Tibial artery (tissue), 4 donors: ENCODE results near the gene SAYSD1.

Source experiments
- DNase-seq, 2 donors: peaks; one replicate each; pipeline ENCODE4 v3.0.0-alpha.2; 2019
- H3K27ac ChIP-seq, 2 donors: fragments of 200-600 bp; sonication (generic) in 1 of 2; 1 replicate in 1 of 2; 2 replicates in 1 of 2; pipeline ENCODE4 v1.5.1; 2018 to 2019; ENCODE audit warnings: mild to moderate bottlenecking in 1 of 2
- H3K27me3 ChIP-seq, 2 donors: fragments of 200-600 bp; sonication (generic) in 1 of 2; one replicate each; pipeline versions ENCODE4 v1.5.1 to v1.6.0; 2016 to 2019
- H3K36me3 ChIP-seq, 3 donors: fragments of 200-600 bp; sonication (generic) in 2 of 3; one replicate each; pipeline ENCODE4 v1.5.1; 2016 to 2019; ENCODE audit warnings: mild to moderate bottlenecking in 2 of 3
- H3K4me1 ChIP-seq, 4 donors: fragments of 200-600 bp; sonication (generic) in 2 of 4; 1 replicate in 3 of 4; 2 replicates in 1 of 4; pipeline ENCODE4 v1.5.1; 2016 to 2019
- H3K4me3 ChIP-seq, 2 donors: fragments of 200-600 bp; sonication (generic) in 1 of 2; 1 replicate in 1 of 2; 2 replicates in 1 of 2; pipeline ENCODE4 v1.5.1; 2018 to 2019; ENCODE audit warnings: mild to moderate bottlenecking in 2 of 2
- H3K9me3 ChIP-seq, 3 donors: fragments of 200-600 bp; sonication (generic) in 1 of 3; one replicate each; pipeline ENCODE4 v1.5.1; 2016 to 2019
- intact Hi-C: fragments of 100-400 bp; cut with DNase I; formaldehyde crosslinking; loops from one replicate; pipeline ENCODE4 v1.15.0; 2023; ENCODE audit warnings: low total_unique reads
- TF ChIP-seq, protein P1 (sequence below), 2 experiments: fragments of 200-600 bp in 1 of 2; fragments of 450-650 bp in 1 of 2; IDR thresholded peaks; one replicate each; pipeline ENCODE4 v1.5.1; 2017 to 2019; ENCODE audit warnings: antibody characterized with exemption in 2 of 2, mild to moderate bottlenecking in 1 of 2, moderate library complexity in 1 of 2

The SAYSD1 gene

DNA sequence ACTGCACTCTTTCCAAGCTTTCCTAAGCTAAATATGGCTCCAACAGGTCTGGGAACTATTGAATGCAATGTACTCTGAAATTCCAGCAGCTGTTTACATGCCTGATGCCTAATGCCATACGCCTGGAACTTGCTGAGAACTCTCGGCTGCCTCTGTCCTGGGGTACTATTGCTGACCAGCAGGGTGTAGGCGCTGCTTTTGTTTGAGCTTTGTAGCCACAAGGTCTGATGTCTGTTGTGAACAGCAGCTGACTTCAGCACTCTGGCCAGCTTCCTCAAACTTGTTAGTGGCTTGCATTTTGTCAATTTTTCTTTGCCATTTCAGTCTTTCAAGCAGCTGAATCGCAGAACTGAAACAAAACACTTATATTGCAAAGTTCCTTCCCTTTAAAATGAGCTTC lies 26.7 kb downstream of the SAYSD1 start:
- Histone ChIP-seq H3K27me3 (no peaks in the 10 kb centered on the region), H3K9me3 (no peaks in the 10 kb centered on the region), H3K4me3 (no peak overlapping the region), H3K27ac (no peak overlapping the region), H3K36me3 (no peaks in the 10 kb centered on the region), H3K4me1 (peaks cover 0 to 45% (median 27%) of the 10 kb centered on the region in 4 donors)
- intact Hi-C loops, result no loop called here
- DNase-seq, result peak in 1 of 2 donors; percentile 46
- TF ChIP-seq, protein P1, sequence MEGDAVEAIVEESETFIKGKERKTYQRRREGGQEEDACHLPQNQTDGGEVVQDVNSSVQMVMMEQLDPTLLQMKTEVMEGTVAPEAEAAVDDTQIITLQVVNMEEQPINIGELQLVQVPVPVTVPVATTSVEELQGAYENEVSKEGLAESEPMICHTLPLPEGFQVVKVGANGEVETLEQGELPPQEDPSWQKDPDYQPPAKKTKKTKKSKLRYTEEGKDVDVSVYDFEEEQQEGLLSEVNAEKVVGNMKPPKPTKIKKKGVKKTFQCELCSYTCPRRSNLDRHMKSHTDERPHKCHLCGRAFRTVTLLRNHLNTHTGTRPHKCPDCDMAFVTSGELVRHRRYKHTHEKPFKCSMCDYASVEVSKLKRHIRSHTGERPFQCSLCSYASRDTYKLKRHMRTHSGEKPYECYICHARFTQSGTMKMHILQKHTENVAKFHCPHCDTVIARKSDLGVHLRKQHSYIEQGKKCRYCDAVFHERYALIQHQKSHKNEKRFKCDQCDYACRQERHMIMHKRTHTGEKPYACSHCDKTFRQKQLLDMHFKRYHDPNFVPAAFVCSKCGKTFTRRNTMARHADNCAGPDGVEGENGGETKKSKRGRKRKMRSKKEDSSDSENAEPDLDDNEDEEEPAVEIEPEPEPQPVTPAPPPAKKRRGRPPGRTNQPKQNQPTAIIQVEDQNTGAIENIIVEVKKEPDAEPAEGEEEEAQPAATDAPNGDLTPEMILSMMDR (IDR thresholded peaks at IDR 0.05), result peak; percentile 49 to 56

DNA sequence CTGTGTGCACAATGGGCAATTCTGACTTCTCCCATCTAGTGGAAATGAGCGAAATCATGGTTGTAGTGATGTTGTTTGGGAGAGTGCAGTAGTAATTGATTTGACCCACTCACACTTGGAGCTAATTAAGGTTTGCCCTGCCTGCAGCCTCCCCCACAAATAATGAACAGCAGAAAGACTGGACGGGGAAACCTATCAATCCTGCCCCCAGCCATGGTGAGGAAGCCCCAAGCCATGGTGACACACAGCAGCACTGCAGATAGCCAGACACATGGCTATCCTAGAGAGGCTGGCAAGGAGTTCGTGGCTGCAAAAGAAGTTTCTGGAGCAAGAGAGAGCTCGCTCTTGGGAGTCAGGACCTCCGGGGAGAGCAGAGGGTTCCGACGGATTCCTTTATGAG lies 27.8 kb downstream of the SAYSD1 start:
- Histone ChIP-seq H3K36me3 (no peaks in the 10 kb centered on the region), H3K27me3 (no peaks in the 10 kb centered on the region), H3K27ac (no peak overlapping the region), H3K4me1 (peaks cover 0 to 45% (median 27%) of the 10 kb centered on the region in 4 donors), H3K9me3 (no peaks in the 10 kb centered on the region), H3K4me3 (no peak overlapping the region)
- intact Hi-C loops, result no loop called here
- TF ChIP-seq, protein P1 (IDR thresholded peaks at IDR 0.05), result no peak
- no peak for DNase-seq

DNA sequence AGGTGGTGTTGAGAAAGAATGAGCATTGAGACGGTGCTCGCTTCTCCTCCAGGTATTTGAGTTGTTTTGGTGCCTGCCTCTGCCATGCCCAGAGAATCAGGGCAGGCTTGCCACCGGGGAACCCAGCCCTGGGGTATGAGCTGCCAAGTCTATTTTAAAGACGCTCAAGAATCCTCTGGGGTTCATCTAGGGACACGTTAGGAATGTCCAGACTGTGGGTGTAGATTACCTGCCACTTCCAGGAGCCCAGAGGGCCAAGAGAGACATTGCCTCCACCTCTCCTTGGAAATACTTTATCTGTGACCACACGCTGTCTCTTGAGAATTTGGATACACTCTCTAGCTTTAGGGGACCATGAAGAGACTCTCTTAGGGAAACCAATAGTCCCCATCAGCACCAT lies 28.3 kb downstream of the SAYSD1 start:
- intact Hi-C loops, result no loop called here
- no peaks in the 10 kb centered on the region for H3K36me3 ChIP-seq
- no peak overlapping the region for H3K27ac ChIP-seq
- no peaks in the 10 kb centered on the region for H3K9me3 ChIP-seq
- H3K27me3 ChIP-seq, result no peaks in the 10 kb centered on the region
- no peak for DNase-seq
- peaks cover 0 to 45% (median 27%) of the 10 kb centered on the region in 4 donors for H3K4me1 ChIP-seq
- TF ChIP-seq, protein P1 (IDR thresholded peaks at IDR 0.05), result no peak
- H3K4me3 ChIP-seq, result no peak overlapping the region

DNA sequence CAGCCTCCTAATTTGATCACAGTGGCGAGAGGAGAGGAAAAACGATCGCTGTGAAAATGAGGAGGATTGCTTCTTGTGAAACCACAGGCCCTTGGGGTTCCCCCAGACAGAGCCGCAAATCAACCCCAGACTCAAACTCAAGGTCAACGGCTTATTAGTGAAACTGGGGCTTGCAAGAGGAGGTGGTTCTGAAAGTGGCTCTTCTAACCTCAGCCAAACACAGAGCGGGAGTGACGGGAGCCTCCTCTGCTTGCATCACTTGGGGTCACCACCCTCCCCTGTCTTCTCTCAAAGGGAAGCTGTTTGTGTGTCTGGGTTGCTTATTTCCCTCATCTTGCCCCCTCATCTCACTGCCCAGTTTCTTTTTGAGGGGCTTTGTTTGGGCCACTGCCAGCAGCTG lies 28.7 kb downstream of the SAYSD1 start:
- TF ChIP-seq, protein P1 (IDR thresholded peaks at IDR 0.05), result no peak
- no peaks in the 10 kb centered on the region for H3K9me3 ChIP-seq
- no peak overlapping the region for H3K4me3 ChIP-seq
- no peaks in the 10 kb centered on the region for H3K27me3 ChIP-seq
- DNase-seq, result no peak
- no peak overlapping the region for H3K27ac ChIP-seq
- intact Hi-C loops, result no loop called here
- peaks cover 0 to 45% (median 27%) of the 10 kb centered on the region in 4 donors for H3K4me1 ChIP-seq
- no peaks in the 10 kb centered on the region for H3K36me3 ChIP-seq

DNA sequence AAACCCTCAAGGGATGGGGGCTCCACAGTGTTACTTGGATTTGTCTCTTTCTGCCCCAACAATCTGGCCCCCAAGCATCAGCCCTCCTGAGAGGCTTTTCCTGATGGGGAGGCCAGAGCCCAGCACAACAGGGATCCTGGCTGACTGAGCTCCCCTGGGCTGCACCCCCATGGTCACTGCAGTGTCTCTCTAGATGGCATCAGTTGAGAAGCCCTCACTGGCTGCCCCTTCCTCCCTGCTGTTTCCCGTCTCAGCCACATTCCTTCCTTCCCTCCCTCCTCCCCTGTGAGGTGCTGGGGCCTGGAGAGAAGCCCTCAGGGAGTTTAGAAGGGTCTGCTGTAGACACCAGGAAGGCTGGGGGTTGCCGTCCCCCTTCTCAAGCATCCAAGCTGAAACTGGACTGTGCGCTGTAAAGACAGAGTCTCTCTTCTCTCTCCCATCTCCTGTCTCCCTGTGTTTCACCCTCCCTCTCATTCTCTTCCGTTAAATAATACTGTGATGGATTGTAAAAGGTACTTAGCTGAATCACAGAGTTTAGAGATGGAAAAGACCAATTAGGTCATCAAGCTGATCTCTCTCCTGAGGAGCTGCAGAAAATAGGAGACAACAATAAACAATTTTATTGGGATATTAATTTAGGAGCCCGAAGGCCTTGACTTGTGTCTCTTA lies 29.7 kb downstream of the SAYSD1 start:
- Histone ChIP-seq H3K36me3 (no peaks in the 10 kb centered on the region), H3K4me1 (peaks cover 0 to 45% (median 27%) of the 10 kb centered on the region in 4 donors), H3K4me3 (no peak overlapping the region), H3K27me3 (no peaks in the 10 kb centered on the region), H3K9me3 (no peaks in the 10 kb centered on the region), H3K27ac (peak overlapping the region in 1 of 2 donors; percentile 36)
- TF ChIP-seq, protein P1 (IDR thresholded peaks at IDR 0.05), result no peak
- no peak for DNase-seq
- intact Hi-C loops, result no loop called here
